Dedifferentiated amniotic fluid mesenchymal stem cell (primary cell): Measurements from ENCODE around the gene SMPD3.
A peak's percentile ranks its signal among the peaks of the same experiment; 100 is the strongest.

Experiments
- DNase-seq: peaks from one replicate; pipeline ENCODE4 v3.0.0-alpha.2; 2016; ENCODE audit errors: extremely low spot score

Gene SMPD3

GRCh38 chr16:68434624-68435210 lies 13.6 kb downstream of the SMPD3 start:
- DNase-seq = no peak

- DNase-seq = no peak
Observed at GRCh38 chr16:68433316-68433715, 15.0 kb downstream of the SMPD3 start.

- no peak for DNase-seq
Observed at GRCh38 chr16:68432701-68433100, 15.6 kb downstream of the SMPD3 start.

- no peak for DNase-seq
Observed at GRCh38 chr16:68429076-68429854, 19.0 kb downstream of the SMPD3 start.

- no peak for DNase-seq
Observed at GRCh38 chr16:68427649-68428303, 20.5 kb downstream of the SMPD3 start.

- no peak for DNase-seq
Observed at GRCh38 chr16:68426347-68426652, 22.0 kb downstream of the SMPD3 start.

GRCh38 chr16:68425498-68426346 lies 22.6 kb downstream of the SMPD3 start:
- DNase-seq = no peak

GRCh38 chr16:68423771-68424170 lies 24.5 kb downstream of the SMPD3 start:
- DNase-seq = no peak

GRCh38 chr16:68422396-68422960 lies 25.8 kb downstream of the SMPD3 start:
- DNase-seq = no peak

GRCh38 chr16:68421076-68421475 lies 27.2 kb downstream of the SMPD3 start:
- no peak for DNase-seq

GRCh38 chr16:68420366-68420942 lies 27.9 kb downstream of the SMPD3 start:
- DNase-seq = no peak

GRCh38 chr16:68417711-68418301 lies 30.5 kb downstream of the SMPD3 start:
- DNase-seq = no peak

- no peak for DNase-seq
Observed at GRCh38 chr16:68416057-68417046, 32.0 kb downstream of the SMPD3 start.

GRCh38 chr16:68414581-68414980 lies 33.7 kb downstream of the SMPD3 start:
- DNase-seq = no peak

- DNase-seq = no peak
Observed at GRCh38 chr16:68412061-68412460, 36.2 kb downstream of the SMPD3 start.

GRCh38 chr16:68411086-68411485 lies 37.2 kb downstream of the SMPD3 start:
- no peak for DNase-seq

- DNase-seq = no peak
Observed at GRCh38 chr16:68408967-68409366, 39.3 kb downstream of the SMPD3 start.

GRCh38 chr16:68408428-68408827 lies 39.9 kb downstream of the SMPD3 start:
- DNase-seq = no peak

GRCh38 chr16:68406458-68407152 lies 41.7 kb downstream of the SMPD3 start:
- DNase-seq = peak; percentile 33
